Lower leg skin (tissue), 3 donors: ENCODE measurements around the gene FMNL3.

Source experiments
- CTCF ChIP-seq, 3 donors: fragments of 450-650 bp; IDR thresholded peaks; one replicate each; pipeline ENCODE4 v1.5.1; 2016; ENCODE audit warnings: antibody characterized with exemption in 3 of 3, mild to moderate bottlenecking in 3 of 3, moderate library complexity in 2 of 3
- POLR2A ChIP-seq, 2 donors: fragments of 450-650 bp; IDR thresholded peaks; one replicate each; pipeline ENCODE4 v1.6.1; 2016 to 2017; ENCODE audit warnings: antibody characterized with exemption in 2 of 2, mild to moderate bottlenecking in 1 of 2, moderate library complexity in 1 of 2

GRCh38 chr12:49647827-49648711 lies 59.1 kb downstream of the FMNL3 start:
- no peak for TF ChIP-seq CTCF (IDR thresholded peaks at IDR 0.05)
- no peak for TF ChIP-seq POLR2A (IDR thresholded peaks at IDR 0.05)
